HG03108 (cell line): ENCODE measurements around the gene FLT1.

Experiments
- ATAC-seq: cut with Tn5 transposase; IDR thresholded peaks from one replicate; pipeline ENCODE4 v1.9.1; 2021; ENCODE audit warnings: moderate library complexity; ENCODE audit not compliant: unreplicated experiment

Gene FLT1

DNA sequence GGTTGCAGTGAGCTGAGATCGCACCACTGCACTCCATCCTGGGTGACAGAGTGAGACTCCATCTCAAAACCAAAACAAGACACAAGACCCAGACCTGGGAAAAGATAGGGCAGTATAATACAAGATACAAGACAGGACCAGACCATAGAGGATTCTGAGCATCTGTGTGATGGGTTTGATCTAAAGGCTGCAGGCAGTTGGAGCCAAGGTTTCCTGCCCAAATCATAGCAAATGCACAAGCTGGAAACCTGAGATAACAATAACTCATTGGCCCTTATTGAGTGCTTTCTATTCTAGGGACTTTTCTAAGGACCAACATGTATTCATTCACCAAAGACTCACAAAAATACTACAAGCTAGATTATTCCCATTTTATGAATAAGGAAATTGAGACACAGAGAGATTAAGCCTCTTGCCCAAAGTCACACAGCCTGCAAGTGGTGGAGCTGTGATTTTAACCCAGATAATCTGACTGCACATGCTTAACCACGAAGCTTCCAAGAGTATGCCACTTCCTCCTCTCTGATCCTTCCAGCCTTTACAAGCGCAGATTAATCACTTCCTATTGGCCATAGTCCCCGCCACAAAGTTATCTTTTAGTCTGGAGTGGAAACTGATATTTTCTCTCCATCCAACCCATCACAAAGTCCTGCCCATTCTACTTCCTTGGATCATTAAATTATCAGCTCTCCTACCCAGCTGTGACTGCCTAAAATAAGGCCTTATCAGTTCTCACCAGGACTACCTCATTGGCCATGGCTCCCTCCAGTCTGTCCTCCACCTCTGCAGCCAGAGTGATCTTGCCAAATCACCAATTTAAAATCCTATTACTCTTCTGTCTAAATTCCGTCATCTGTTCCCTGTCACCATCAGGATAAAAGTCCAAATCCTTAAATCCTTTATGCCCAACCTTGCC, 147.2 kb downstream of the FLT1 start:
- no peak for ATAC-seq

DNA sequence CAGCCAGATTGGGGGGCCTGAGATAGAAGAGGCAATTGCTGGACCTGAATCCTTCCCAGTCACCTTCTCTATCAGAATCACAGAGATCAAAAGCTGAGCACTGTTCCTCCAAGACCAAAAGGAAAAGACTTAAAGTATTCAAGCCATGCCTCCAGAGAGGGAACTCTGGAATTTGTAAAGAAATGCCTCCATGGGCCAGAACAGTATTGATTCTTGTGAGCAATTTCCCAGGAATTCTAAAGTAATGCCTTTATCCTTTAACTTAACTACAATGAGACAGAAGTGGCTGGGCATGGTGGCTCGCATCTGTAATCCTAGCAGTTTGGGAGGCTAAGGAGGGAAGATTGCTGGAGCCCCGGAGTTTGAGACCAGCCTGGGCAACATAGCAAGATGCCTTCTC, 148.8 kb downstream of the FLT1 start:
- no peak for ATAC-seq

DNA sequence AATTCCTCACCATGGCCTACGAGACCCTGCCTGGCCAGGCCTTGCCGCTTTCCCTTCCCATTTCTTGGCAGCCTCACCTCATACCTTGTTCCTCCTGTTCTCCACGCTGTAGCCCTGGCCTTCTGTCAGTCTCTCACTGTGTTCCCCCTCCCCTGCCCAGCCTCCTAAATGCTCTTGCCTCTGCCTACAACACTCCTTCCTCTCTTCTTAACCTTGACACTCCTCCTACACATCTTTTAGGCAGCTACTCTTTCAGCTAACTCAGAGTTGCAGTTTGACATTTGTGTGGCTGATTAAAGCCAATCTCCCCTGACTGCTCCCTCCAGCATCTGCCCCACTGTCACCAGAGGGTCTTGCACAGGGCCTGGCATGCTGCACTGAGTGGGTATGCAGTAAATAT, 150.8 kb downstream of the FLT1 start:
- no peak for ATAC-seq

DNA sequence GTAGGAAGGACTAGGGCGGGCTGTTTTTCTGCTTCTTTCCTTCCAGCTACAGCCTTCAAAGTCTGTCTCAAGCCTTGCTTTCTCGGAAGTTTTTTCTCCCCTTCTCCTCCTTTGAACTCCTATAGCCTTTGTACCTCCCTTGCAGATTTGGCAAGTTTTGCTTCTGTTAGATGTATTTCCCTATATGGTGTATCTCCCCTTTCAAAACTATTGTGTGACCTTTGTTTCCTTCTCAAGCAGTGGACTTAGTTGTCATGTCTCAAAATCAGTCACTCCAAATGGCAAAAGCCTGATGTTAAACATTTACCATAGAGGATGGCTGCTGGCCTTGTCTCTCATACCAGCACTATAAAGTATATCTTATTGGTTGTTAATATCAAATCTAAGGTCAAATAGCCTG, 152.7 kb downstream of the FLT1 start:
- no peak for ATAC-seq

DNA sequence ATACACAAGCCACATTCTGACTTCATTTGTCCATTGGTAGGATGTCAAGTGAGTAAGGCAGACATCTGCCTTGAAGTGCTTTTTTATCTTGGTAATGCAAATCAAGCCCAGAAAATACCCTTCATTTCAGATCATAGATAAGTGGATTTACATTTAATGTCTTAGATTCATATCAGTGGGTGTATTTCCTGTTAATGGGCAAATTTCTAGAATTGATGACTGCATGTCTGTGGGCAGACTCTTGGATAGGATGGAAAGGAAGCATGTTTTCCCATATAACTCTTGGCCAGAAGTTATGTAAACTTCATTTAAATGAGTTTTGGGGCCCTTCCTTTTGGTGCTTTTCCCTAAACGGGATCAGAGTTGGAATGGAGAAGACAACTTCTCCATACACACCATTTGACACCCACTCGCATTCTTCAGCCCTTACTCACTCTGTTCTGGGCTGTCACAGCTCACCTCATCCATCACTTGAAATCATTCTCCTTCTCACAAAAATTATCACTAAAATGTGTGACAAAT, 154.6 kb downstream of the FLT1 start:
- no peak for ATAC-seq

DNA sequence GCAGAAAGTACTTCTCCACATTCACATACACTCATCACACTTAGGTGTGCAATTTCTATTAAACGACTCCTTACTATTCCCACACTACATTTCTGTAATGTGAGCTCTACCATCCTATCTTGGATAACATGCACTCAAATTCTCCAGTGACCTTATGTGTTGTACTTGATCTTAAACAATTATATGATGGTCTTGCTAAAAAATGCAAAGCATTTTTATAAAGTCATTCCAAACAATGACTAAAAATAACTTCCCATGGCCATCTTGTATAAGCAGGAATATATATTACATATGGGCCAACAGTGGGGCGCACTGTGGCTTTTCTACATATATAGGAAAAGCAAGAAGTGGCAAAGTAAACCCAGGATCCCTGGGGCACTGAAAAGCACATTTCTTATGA, 155.5 kb downstream of the FLT1 start:
- no peak for ATAC-seq

DNA sequence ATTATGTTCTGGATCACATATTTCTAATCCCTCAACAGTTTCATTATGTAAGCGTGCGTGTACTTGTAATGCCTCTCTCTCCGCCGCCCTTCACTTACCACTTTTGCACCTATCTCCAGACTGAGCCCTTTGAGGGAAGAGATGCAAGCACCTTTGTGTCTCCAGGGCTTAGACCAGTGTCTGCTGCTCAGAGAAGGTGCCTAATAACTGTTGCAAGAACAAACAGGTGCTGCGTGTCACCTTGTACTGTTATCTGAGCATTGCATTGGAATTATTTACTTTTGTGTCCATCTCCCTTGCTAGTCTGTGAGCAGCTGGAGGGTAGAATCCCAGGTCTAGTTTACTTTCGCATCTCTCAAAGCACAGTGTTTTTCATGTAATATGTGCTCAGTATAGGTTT, 156.2 kb downstream of the FLT1 start:
- ATAC-seq = no peak

DNA sequence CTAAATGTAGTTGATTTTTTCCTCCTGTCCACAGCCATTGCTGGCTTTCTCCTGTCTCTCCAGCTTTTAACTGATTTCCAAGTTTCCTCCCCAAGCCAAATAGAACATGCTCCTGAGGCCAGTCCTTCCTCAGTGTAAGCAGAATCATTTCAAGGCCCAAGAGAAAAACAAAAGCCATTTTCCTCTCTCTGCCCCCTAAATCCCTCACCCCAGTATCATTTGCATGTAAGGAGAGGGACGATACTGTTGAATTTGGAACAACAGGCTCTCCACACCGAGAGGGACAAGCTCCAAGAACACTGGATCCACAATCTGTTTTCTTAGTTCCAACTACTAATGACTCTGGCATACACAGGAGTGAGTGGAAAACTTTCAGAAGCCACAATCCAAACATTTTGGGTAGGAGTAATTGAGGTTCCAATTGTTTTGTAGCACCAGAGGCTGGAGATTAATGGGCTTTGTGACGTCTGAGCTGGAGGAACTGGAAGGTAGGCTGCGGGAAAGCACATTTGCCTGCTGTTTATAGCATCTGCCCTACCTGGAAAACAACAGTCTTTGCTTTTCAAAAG, 156.8 kb downstream of the FLT1 start:
- ATAC-seq = no peak

DNA sequence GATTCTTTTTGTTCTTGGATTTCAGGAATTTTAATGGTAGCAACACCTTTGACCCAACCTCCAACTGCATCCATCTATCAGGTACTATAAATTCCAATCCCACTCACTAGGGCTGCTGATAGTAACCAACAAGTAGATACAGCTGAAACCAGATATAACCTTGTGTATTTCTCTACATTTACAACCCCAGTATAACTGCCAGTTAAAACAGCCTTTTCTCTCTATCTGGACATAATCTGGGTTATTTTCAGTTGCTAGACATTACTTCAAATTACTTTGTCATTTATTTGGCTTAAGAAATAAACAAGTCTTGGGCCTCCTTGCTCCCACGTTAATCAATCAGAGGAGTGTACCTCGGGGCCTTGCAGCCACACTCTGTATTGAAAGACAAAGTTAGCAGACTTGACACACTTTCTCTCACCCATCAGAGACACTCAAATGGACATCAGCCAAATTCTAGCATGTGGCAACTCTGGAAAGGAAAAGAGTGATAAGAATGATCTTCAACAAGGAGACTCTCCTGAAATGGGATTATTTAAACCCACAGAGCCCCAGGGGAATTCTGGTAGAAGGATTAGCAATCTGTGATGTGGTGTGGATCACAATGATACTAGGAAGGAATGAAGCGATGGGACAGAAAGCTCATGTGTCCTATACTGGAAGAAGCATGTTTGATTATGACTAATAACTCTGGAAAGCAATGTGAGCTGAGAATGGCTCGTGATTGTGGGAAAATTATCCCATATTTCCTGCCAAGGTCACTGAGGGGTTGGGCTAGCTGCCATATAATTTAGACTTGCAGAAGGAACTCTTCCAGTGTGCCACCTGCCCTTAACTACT, 157.5 kb downstream of the FLT1 start:
- no peak for ATAC-seq

DNA sequence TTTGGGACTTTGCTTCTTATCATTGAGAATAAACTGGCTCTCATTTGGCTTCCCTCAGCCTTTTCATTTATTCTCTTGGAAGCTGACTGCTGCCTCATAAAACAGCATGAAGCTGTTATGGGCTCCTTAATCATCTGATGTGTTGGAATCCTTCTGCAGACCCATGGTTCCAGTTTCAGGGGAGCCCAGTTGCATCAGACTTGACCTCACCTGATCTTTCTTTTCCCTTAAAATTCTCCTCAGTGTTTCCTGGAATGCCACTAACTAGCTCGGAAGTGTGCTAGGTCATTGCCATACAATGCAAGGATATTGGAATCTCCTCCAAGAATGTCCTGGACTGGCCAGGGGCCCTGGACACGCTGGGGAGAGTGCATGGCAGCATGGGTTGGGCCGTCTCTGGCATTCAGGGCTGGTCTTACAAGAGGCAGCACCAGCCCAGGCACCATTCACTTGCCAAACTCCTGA, 158.7 kb downstream of the FLT1 start:
- no peak for ATAC-seq

DNA sequence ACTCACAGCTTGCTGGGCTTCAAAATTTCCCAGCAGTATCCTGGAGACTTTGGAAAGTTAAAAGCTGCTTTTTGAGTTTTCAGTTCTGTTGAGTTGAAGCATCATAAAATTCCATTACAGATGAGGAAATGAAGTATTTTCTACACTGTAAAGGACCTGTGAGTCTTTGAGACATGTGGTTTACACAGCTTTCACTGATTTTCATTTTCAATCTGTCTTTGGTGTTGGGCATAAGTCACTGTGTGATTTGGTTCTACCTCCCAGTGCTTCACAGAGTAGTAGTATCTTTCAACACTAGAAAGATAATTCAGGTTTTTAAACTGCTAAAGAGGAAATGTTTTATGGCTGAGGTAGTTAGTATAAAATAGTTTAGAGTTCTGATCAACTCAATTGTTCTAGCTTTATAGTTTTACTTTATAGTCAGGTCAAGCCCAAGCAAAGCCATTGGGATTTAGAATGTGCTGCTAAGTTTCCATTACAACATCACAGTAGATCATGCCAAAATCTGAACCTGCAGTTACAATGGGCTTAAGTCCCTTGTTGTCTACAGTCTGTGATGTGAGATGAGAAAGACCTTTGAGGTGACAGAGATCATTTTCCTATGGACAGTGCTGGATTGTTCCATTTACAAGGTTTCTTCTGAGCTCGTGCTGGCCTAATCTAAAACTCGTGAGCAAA, 161.6 kb downstream of the FLT1 start:
- no peak for ATAC-seq

DNA sequence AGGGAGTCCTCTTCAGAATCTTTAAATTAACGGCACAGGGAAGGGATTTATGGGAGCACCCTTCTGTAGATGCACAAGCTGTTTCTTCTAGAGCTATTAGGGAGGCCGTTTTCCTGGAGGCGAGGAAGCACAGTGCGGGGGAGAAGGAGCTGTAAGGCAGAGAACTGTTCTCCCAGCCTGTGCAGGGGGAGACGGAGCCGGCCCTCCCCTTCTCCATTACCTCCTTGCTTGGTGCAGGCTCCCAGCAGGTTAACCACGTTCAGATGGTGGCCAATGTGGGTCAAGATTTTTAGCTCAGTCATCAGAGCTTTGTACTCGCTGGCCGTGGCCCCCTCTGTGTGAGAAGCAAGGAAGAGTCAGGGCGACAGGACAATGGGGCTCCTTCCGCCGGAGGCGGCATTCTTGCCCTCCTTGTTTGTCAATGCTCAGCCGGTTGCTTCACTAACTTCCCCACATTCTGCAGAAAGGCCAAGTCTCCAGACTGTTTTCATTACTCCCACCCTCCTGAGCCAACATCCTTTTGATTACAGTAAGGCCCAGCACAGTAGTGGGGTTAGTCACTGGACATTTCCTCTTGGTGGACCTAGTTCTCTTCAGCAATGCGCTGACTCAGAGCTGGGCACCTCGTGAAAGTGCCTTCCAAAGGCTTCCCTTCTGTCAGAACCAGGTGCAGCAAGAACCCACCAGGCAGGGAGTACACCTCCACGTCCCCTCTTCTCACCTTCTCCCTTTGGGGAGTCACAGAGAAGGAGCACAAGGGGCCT, 165.4 kb downstream of the FLT1 start:
- ATAC-seq = no peak

DNA sequence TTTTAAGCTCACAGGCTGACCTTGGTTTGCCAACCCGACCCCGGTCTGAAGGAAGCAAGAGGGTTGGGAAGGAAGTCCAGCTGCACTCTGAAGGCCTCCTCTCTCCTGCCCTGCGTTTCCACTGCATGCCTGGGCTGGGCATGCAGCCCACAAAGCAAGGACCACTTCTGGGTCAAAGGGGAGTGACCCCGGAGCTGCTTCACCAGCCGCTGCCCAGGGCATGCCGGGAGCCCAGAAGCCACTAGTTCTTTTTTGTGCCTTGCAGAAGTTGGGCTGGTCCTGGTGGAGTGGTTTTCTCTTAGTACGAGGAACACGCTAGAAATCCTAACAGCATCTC, 166.7 kb downstream of the FLT1 start:
- ATAC-seq = no peak

DNA sequence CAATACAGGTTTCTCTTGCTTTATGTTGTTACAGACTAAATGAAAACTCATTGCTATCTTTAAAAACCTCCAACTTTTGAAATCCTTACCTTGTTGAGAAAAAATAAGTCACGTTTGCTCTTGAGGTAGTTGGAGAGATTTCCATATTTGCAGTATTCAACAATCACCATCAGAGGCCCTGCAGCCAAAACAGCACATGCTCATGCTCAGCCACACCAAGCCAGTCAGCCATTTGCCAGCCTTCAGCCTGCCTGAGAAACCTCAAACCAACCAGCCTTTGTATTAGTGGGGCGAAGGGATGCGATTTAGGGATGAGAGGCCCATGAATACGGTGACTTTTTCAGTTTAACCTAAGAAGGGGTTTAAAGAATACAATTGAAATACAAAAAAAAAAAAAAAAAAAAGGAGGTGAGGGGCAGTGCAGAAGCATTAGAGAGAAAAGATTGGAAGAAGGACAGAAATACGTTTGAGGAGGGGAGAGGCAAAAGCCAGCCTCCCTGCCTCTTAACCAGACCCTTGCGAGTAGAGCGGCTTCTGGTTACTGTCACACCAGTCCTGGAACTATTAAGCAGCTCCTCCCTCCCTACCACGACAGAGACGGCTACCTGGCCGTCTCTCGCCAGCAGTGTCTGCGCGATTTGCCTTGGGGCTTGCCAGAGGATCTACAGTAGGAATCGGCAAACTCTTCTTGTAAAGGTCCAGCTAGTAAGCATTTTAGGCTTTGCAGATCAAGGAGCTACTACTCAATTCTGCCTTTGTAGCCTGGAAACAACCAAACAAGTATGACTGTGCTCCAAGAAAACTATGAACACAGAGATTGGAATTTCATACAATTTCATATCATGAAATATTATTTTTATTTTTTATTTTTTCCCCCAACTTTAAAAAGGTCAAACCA, 167.3 kb downstream of the FLT1 start:
- no peak for ATAC-seq

DNA sequence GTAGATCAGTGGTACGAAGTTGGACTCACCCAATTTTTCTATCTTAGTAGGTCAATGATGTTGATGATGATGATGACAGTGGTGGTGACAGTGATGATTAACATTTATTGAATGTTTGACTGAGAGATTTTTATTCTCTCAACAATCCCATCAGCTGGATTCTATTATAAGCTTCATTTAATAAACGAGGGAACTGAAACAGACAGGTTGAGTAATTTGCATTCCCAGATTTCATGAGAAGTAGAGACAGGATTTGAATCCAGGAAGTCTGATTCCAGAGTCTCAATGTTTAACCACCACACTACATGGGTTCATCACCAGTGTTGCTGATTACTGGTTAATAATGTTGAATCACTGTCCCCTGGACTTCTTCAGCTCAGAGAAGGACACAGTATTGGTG, 168.9 kb downstream of the FLT1 start:
- no peak for ATAC-seq

DNA sequence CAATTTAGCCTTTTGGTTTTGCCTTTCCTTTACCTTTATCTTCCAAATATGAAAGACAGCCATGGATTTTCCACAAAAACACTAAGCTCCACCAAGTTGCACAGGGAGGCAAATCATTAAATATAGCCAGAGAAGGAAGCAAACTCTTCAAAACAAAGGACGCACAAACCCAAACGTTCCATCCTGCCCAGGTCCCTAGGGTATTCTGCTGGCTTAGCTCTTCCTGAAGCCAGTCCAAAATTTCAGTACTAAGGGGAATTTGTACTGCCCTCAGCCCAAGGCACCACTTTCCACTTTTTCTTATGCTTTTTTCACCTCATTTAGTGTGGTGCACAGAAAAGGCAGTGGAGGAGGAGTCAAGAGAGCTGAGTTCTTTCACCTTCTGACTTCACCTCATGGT, 169.9 kb downstream of the FLT1 start:
- ATAC-seq = no peak

DNA sequence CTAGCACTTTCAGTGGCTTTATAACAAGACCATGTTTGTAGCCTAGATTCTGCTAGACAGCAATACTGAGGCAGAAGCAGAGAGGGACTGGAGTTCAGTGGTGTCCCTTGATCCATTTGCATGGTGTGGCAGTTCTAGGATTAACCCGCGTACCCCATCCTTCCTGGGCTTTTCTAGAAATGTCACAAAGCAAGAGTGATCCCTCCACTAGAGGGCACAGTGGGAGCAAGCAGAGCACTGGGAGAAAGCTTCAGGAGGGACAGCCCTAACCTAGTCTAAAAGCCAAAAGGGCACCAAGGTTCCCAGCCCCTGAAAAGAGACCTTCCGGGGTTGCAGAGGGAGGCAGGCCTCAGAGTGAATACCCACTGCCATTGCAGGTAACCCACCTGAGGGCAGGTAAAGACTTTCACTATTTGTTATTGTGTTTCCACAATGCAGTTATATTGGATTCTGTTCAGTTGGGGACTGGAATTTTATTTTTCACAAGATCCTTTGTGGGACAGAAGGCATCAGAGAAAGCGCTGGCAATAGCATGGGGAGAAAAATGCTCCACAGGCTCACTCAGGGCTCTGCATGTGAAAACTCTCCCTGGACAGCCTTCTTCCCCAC, 170.6 kb downstream of the FLT1 start:
- peak; percentile 64 for ATAC-seq

DNA sequence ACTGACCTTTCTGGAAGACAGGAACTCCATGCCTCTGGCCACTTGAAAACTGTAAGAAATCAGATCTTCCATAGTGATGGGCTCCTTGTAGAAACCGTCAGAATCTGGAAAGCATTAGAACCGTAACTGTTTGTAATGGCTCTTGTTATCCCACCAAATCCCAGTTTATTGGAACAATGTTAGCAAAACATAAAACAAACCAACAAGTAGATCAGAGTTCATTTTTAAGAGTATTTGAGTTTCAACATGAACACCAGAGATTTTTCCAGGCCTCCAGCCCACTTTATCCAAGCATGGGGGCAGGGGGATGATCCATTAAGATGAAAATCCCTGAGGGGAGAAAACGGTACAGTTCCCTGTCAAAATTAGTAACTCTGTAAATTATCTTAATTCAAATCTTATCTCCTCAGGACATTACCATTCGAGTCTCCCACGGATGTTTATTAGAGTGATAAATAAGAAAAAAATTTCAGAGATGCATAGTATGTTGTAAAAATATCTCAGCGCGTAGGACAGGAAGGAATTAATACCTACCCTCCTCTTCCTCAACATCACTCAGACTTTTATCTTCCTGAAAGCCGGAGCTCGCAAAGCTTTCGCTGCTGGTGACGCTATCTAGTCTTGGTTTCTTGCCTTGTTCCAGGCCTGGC, 172.5 kb downstream of the FLT1 start:
- ATAC-seq = no peak
